ENCODE results near the gene RERE.
"Not testable (repeated sequence)": the region's sequence is repeated elsewhere in the genome, so short reads cannot be mapped to it uniquely, and the experiment has no call there.

Gene RERE

DNA sequence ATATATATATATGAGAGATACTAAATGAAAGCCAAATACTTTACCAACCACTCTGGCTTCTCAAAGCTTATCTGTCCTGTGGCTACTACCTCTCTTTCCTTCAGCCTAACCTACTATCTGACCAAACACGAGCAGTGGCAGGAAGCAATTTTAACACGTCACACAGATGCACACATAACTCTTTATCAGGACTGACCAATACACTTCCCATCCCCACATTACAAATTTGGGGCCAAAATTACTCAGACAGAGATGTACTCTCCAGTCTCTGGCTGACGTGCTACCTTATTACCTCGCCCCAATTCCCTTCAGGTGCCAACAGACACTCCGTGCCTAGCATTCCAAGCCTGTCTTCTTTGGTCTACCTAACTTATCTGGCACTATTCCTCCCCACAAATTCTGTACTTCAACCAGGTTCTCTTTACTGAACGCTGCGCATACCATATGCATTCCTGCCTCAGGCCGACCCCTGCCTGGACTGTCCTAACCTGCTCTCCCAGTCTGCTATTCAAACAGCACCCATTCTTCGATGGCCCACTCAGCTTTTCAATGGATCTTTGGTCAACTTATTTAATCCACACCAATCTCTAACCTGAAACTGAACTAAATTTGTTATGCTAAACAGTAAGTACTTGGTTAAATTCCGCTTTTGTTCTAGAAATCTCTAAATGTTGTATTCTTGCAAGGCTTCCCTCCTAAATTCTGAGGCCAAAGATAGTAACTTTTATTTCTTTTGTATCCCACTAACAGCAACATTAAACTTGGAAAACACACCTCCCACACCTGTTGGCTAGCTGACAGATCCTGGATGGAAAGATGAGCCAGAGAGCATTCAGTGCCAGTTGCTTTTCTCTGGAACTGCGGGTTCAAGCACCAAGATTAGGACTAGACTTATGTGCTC is 27.9 kb downstream of the RERE start:
- Histone ChIP-seq H3K9ac (ENCODE audit: low read depth, low read length) (no peak overlapping the region), H3K27ac (ENCODE audit: low read length) (no peak overlapping the region), H2AFZ (ENCODE audit: low read depth, low read length) (no peak overlapping the region), H3K4me3 (ENCODE audit: low read depth in 1 of 2, low read length in 2 of 2) (no peak overlapping the region), H3K27me3 (ENCODE audit: insufficient read depth, low read length, poor library complexity) (no peaks in the 10 kb centered on the region), H4K20me1 (ENCODE audit: insufficient read depth, low read length) (peaks cover 12% of the 10 kb centered on the region; the same call in 1 of the 2 replicates), H3K4me2 (ENCODE audit: insufficient read depth, low read length) (no peak overlapping the region), H3K36me3 (ENCODE audit: insufficient read depth, low read length) (no peaks in the 10 kb centered on the region), H3K79me2 (ENCODE audit: insufficient read depth, low read length) (peaks cover 15% of the 10 kb centered on the region), H3K9me3 (ENCODE audit: insufficient read depth, low read length, severe bottlenecking) (no peaks in the 10 kb centered on the region), H3K4me1 (ENCODE audit: insufficient read depth, low read length) (no peaks in the 10 kb centered on the region)
- no peak for ATAC-seq (ENCODE audit: insufficient read depth, low read depth)
- DNase-seq = no peak
- TF ChIP-seq, protein P1, sequence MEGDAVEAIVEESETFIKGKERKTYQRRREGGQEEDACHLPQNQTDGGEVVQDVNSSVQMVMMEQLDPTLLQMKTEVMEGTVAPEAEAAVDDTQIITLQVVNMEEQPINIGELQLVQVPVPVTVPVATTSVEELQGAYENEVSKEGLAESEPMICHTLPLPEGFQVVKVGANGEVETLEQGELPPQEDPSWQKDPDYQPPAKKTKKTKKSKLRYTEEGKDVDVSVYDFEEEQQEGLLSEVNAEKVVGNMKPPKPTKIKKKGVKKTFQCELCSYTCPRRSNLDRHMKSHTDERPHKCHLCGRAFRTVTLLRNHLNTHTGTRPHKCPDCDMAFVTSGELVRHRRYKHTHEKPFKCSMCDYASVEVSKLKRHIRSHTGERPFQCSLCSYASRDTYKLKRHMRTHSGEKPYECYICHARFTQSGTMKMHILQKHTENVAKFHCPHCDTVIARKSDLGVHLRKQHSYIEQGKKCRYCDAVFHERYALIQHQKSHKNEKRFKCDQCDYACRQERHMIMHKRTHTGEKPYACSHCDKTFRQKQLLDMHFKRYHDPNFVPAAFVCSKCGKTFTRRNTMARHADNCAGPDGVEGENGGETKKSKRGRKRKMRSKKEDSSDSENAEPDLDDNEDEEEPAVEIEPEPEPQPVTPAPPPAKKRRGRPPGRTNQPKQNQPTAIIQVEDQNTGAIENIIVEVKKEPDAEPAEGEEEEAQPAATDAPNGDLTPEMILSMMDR (IDR thresholded peaks at IDR 0.05; ENCODE audit: borderline replicate concordance, extremely low read depth, low read length, poor library complexity, severe bottlenecking) = no peak
- no peak for TF ChIP-seq EZH2 (IDR thresholded peaks at IDR 0.05; ENCODE audit: borderline replicate concordance, low read depth, low read length, severe bottlenecking)

DNA sequence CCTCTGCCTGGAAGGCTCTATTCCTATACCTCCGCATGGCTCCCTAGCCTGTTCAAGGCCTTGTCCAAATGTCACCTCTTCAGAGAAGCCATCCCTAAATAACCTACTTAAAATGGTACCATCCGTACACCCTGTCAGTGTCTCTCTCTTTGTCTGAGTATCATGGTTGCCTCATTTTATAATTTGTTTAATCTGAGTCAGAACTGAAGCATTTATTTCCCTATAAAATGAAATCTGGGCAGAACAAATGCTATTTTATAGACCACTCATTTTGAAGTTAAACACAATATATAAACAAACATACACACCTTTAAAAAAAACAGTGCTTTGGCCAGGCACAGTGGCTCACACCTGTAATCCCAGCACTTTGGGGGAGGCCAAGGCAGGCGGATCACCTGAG is 30.2 kb downstream of the RERE start:
- TF ChIP-seq, protein P1 (IDR thresholded peaks at IDR 0.05; ENCODE audit: borderline replicate concordance, extremely low read depth, low read length, poor library complexity, severe bottlenecking) = no peak
- no peak for TF ChIP-seq EZH2 (IDR thresholded peaks at IDR 0.05; ENCODE audit: borderline replicate concordance, low read depth, low read length, severe bottlenecking)
- H3K79me2 ChIP-seq (ENCODE audit: insufficient read depth, low read length) = peaks cover 17% of the 10 kb centered on the region
- ATAC-seq (ENCODE audit: insufficient read depth, low read depth) (no peak), DNase-seq (no peak)
- no peaks in the 10 kb centered on the region for H3K27me3 ChIP-seq (ENCODE audit: insufficient read depth, low read length, poor library complexity)
- no peak overlapping the region for H3K4me3 ChIP-seq (ENCODE audit: low read depth in 1 of 2, low read length in 2 of 2)
- H3K4me2 ChIP-seq (ENCODE audit: insufficient read depth, low read length) = no peak overlapping the region
- peaks cover 11% of the 10 kb centered on the region; the same call in 1 of the 2 replicates for H4K20me1 ChIP-seq (ENCODE audit: insufficient read depth, low read length)
- no peak overlapping the region for H3K27ac ChIP-seq (ENCODE audit: low read length)
- no peaks in the 10 kb centered on the region for H3K9me3 ChIP-seq (ENCODE audit: insufficient read depth, low read length, severe bottlenecking)
- H3K4me1 ChIP-seq (ENCODE audit: insufficient read depth, low read length) = no peaks in the 10 kb centered on the region
- no peak overlapping the region for H3K9ac ChIP-seq (ENCODE audit: low read depth, low read length)
- no peak overlapping the region for H2AFZ ChIP-seq (ENCODE audit: low read depth, low read length)
- no peaks in the 10 kb centered on the region for H3K36me3 ChIP-seq (ENCODE audit: insufficient read depth, low read length)

DNA sequence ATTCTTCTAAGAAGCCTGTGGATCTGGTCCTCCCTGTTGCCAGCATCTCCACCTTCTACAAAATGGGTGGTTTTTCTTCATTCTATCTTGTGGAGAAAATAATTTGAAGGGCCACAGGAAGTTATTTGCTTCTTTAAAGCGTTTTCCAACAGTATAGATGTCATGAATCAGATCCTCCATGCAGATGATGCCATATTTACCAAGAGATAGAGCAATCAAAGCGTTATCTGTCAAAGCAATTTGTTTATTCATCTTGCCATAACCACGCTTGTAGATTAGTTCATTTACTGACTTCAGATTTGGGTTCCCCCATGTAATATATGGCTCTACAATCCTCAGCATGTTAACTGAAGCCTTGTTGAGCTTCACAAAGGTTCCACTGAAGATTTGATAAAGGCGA is 31.2 kb downstream of the RERE start:
- H3K36me3 ChIP-seq (ENCODE audit: insufficient read depth, low read length); H3K4me2 ChIP-seq (ENCODE audit: insufficient read depth, low read length); ATAC-seq (ENCODE audit: insufficient read depth, low read depth); H3K27me3 ChIP-seq (ENCODE audit: insufficient read depth, low read length, poor library complexity); H2AFZ ChIP-seq (ENCODE audit: low read depth, low read length); DNase-seq; H3K9me3 ChIP-seq (ENCODE audit: insufficient read depth, low read length, severe bottlenecking); H3K4me1 ChIP-seq (ENCODE audit: insufficient read depth, low read length); H3K9ac ChIP-seq (ENCODE audit: low read depth, low read length); H3K4me3 ChIP-seq (ENCODE audit: low read depth in 1 of 2, low read length in 2 of 2); H3K27ac ChIP-seq (ENCODE audit: low read length): not testable (repeated sequence)
- Histone ChIP-seq H3K79me2 (ENCODE audit: insufficient read depth, low read length) (peaks cover 18% of the 10 kb centered on the region), H4K20me1 (ENCODE audit: insufficient read depth, low read length) (peaks cover 11% of the 10 kb centered on the region; the same call in 1 of the 2 replicates)

DNA sequence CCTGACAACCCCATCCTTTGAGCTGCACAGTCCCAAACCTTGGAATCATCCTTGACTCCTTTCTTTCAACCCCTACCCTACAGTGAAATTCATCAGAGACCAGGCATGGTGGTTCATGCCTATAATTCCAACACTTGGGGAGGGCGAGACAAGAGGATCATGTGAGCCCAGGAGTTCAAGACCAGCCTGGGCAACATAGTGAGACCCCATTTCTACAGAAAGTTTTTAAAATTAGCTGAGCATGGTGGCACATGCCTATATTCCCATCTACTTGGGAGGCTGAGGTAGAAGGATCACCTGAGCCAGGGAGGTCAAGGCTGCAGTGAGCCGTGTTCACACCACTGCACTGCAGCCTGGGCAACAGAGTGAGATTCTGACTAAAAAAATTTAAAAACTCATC is 34.5 kb downstream of the RERE start:
- no peak overlapping the region for H3K27ac ChIP-seq (ENCODE audit: low read length)
- TF ChIP-seq, protein P1 (IDR thresholded peaks at IDR 0.05; ENCODE audit: borderline replicate concordance, extremely low read depth, low read length, poor library complexity, severe bottlenecking) = no peak
- TF ChIP-seq EZH2 (IDR thresholded peaks at IDR 0.05; ENCODE audit: borderline replicate concordance, low read depth, low read length, severe bottlenecking) = no peak
- peaks cover 14% of the 10 kb centered on the region for H3K79me2 ChIP-seq (ENCODE audit: insufficient read depth, low read length)
- no peaks in the 10 kb centered on the region for H3K9me3 ChIP-seq (ENCODE audit: insufficient read depth, low read length, severe bottlenecking)
- no peak overlapping the region for H3K4me3 ChIP-seq (ENCODE audit: low read depth in 1 of 2, low read length in 2 of 2)
- H3K9ac ChIP-seq (ENCODE audit: low read depth, low read length) = no peak overlapping the region
- H3K36me3 ChIP-seq (ENCODE audit: insufficient read depth, low read length) = no peaks in the 10 kb centered on the region
- no peak overlapping the region for H3K4me2 ChIP-seq (ENCODE audit: insufficient read depth, low read length)
- DNase-seq (no peak), ATAC-seq (ENCODE audit: insufficient read depth, low read depth) (no peak)
- peaks cover 4% of the 10 kb centered on the region; the same call in 1 of the 2 replicates for H4K20me1 ChIP-seq (ENCODE audit: insufficient read depth, low read length)
- no peak overlapping the region for H2AFZ ChIP-seq (ENCODE audit: low read depth, low read length)
- H3K27me3 ChIP-seq (ENCODE audit: insufficient read depth, low read length, poor library complexity) = no peaks in the 10 kb centered on the region
- H3K4me1 ChIP-seq (ENCODE audit: insufficient read depth, low read length) = no peaks in the 10 kb centered on the region
